Measurements from ENCODE around the gene ME1. TPM values are rescaled to one million over a fixed set of nuclear protein-coding genes. Genes with fewer than 3 reads are reported as not detected.

ME1 gene
- total RNA-seq, 1 donor = 17.0 TPM

GRCh38 chr6:83218646-83219045 lies 212.2 kb downstream of the ME1 start:
- DNase-seq (ENCODE audit: low read depth) = no peak
- no peak overlapping the region for H3K4me3 ChIP-seq (ENCODE audit: low read depth, low read length)
- TF ChIP-seq CTCF (IDR thresholded peaks at IDR 0.05; ENCODE audit: insufficient read depth, low read length) = no peak

DNA sequence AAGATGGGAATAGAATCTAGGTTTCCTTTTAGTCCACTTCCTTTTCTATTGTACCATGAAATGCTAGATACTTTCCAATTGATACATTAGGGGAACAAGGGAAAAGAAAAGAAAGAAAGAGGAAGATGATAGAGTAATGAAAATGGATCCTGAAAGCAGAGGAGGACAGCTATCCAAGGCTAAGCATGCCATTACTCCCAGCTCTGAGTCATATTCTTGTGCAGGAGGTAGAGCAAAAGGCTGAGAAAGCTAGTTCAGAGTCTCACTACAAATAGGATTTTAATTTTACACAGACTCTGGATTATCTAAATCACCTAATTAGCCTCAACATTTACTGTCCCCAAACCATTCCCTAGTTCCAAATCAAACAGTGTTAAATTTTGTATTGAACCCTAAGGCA lies 214.0 kb downstream of the ME1 start:
- no peak for TF ChIP-seq CTCF (IDR thresholded peaks at IDR 0.05; ENCODE audit: insufficient read depth, low read length)
- DNase-seq (ENCODE audit: low read depth) = peak; percentile 25

GRCh38 chr6:83215131-83216047 lies 215.5 kb downstream of the ME1 start:
- no peak overlapping the region for H3K4me3 ChIP-seq (ENCODE audit: low read depth, low read length)
- peak; percentile 88 for TF ChIP-seq CTCF (IDR thresholded peaks at IDR 0.05; ENCODE audit: insufficient read depth, low read length)
- peak; percentile 88 for DNase-seq (ENCODE audit: low read depth)

More for the DNA sequence above, 214.0 kb downstream of the ME1 start:
- H3K4me3 ChIP-seq (ENCODE audit: low read depth, low read length) = no peak overlapping the region

DNA sequence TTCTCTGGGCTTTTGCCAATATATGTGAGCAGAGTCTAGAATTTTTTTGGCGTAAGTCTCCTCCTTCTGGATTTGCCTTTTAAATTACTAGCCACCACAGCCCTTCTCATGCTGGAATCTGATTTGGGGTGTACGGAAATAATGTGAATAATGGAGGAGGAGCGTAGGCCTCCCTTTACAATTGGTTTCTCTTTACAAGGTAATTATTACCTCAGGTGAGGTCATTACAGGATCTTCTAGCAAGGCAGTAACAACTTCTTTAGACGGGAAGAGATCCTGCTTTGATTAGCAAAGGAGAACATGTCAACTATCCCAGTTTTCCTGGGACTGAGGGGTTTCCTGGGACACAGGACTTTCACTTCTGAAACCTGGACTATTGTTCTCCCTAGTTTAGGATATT lies 228.8 kb downstream of the ME1 start:
- DNase-seq (ENCODE audit: low read depth) = no peak
- no peak for TF ChIP-seq CTCF (IDR thresholded peaks at IDR 0.05; ENCODE audit: insufficient read depth, low read length)
- H3K4me3 ChIP-seq (ENCODE audit: low read depth, low read length) = no peak overlapping the region

- no peak overlapping the region for H3K4me3 ChIP-seq (ENCODE audit: low read depth, low read length)
- TF ChIP-seq CTCF (IDR thresholded peaks at IDR 0.05; ENCODE audit: insufficient read depth, low read length) = no peak
- DNase-seq (ENCODE audit: low read depth) = peak; percentile 75
Measured at GRCh38 chr6:83199863-83200225, 231.0 kb downstream of the ME1 start.

GRCh38 chr6:83199173-83199862 lies 231.5 kb downstream of the ME1 start:
- H3K4me3 ChIP-seq (ENCODE audit: low read depth, low read length) = no peak overlapping the region
- DNase-seq (ENCODE audit: low read depth) = no peak
- TF ChIP-seq CTCF (IDR thresholded peaks at IDR 0.05; ENCODE audit: insufficient read depth, low read length) = no peak

Measured in fibroblast of the aortic adventitia (primary cell).